Activated CD4-positive, CD25-positive, alpha-beta regulatory T cell (primary cell): ENCODE data around the gene CALN1.
"Not testable (repeated sequence)": the region's sequence is repeated elsewhere in the genome, so short reads cannot be mapped to it uniquely, and the experiment has no call there.

Source experiments
- DNase-seq, 4 experiments: peaks; one replicate each; lab custom pipeline; 2025; lab: John Stamatoyannopoulos, UW

CALN1 gene

GRCh38 chr7:71739520-71740173, 672.5 kb downstream of the CALN1 start:
- no peak for DNase-seq

DNA sequence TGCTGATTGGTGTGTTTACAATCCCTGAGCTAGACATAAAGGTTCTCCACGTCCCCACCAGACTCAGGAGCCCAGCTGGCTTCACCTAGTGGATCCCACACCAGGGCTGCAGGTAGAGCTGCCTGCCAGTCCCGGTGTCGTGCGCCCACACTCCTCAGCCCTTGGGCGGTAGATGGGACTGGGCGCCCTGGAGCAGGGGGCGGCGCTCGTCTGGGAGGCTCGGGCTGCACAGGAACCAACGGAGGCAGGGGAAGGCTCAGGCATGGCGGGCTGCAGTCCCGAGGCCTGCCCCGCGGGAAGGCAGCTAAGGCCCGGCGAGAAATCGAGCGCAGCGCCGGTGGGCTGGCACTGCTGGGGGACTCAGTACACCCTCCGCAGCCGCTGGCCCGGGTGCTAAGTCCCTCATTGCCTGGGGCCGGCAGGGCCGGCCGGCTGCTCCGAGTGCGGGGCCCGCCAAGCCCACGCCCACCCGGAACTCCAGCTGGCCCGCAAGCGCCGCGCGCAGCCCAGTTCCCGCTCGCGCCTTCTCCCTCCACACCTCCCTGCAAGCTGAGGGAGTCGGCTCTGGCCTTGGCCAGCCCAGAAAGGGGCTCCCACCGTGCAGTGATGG, 674.1 kb downstream of the CALN1 start:
- not testable (repeated sequence) for DNase-seq

DNA sequence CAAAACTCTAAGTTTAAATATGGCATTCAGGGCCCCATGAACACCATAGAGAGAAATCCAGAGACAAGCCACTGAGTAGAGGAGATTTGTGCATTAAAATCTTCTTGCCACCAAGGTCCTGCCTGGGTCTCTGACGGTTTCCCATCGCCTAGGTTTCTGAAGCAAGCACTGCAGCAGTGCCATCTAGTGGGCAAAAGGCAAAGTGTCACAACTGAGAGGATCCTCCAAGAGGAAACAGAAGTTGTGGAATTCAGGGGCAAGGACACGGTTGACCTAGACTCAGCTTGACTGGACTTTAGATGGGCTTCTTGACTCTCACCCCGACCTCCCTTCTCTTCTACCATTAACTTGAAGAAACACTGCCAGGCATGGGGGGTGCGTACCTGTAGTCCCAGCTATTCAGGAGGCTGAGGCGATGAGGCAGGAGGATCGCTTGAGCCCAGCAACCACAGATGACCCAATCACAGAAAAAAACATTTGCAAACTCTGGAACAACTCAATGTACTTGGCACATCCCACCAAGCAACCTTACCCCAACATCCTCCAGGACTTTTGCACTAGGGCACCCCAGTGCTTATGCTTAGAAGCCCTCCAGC, 676.1 kb downstream of the CALN1 start:
- DNase-seq, result peak in 1 of 4 experiments; percentile 2

DNA sequence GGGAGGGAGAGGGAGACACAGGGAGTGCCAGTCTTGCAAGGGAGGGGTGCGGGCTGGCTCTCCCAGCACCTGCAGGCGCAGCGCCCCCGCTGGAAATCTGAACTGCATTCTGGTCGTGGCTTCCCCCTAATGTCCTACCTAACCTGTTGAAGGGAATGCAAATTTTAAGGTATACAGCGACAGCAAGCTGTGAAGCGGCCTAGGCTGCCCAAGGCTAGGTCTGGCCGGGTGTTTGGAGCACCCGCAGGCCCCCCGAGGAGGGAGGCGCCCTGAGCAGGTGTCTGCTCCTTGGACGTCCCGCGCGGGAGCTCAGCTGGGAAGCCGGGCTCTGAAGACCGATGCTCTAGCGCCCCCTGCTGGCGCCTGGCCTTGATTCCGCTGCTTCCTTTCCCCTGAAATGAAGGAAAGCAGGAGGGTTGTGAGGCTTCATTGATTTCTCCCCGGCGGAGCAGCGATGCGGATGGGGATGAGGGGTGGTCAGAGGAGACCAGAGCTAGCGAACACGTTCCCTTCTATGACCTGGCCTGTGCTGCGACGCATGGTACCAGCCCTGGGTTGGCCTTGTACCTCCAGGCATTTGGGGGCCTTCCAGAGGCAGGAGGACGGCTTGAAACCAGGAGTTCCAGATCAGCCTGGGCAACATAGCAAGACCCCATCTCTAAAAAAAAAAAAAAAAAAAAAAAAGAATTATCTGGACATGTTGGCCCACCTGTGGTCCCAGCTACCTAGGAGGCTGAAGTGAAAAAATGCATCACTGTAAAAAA, 678.8 kb downstream of the CALN1 start:
- peak in 2 of 4 experiments; percentile 3 to 12 for DNase-seq

GRCh38 chr7:71731740-71732139, 680.4 kb downstream of the CALN1 start:
- DNase-seq, result no peak
